GM19239 (cell line): ENCODE data around the gene CACNA2D3.

ENCODE experiments used
- DNase-seq: peaks from one replicate; pipeline ENCODE4 v3.0.0; 2011; ENCODE audit warnings: low spot score; ENCODE audit not compliant: insufficient read length
- FAIRE-seq: peaks from 2 replicates; lab custom pipeline; 2011; peaks lifted over from hg19 to GRCh38; lab: Jason Lieb, UNC

Gene CACNA2D3

GRCh38 chr3:54685213-54685612 lies 562.9 kb downstream of the CACNA2D3 start:
- FAIRE-seq = no peak
- DNase-seq = no peak

DNA sequence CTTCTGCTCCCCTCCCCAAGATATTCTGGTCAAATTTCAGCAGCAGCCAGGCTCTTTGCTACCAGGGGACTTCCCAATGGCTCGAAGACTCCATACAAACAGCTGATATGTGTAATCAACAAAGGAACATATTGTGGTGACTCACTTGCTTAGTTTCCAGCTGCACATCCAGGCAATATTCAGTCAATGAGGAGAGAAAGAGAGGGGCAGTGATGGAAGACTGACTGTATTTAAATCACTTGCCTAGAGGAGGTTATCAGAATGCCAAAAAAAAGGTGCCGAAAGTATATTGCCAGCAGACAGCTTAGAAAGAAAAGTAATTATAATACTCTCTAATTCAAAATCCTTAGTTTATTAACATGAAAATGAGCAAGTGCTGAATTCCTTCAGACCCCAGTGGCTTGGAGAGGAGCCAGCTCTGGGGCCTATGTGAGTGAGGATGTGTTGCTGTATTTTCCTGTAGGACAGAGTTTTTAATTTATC lies 569.0 kb downstream of the CACNA2D3 start:
- no peak for FAIRE-seq
- DNase-seq = no peak

GRCh38 chr3:54696313-54696712 lies 574.0 kb downstream of the CACNA2D3 start:
- FAIRE-seq = no peak
- no peak for DNase-seq

- no peak for DNase-seq
- no peak for FAIRE-seq
These were observed 575.7 kb downstream of the CACNA2D3 start for GRCh38 chr3:54698054-54698453.

- DNase-seq (no peak), FAIRE-seq (no peak)
These were observed 581.6 kb downstream of the CACNA2D3 start for GRCh38 chr3:54703923-54704322.

DNA sequence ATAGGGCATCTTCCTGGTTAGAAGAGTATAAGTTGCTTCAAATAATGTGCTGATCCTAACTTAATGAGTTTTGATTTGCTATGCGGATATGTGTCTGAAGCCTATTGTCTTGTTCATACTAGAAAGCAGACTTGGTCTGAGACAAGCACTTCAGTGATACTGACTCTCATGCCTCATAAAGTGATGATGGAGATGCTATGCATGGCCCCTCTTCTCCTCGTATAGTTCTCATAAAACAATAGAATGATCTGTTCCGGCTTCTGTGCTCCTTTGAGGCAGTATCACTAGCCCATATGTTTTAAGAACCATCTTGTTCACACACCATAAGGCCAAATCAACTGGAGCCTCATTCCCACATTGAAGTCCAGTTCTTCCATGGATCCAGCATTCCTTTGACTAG lies 583.4 kb downstream of the CACNA2D3 start:
- FAIRE-seq (no peak), DNase-seq (no peak)

DNA sequence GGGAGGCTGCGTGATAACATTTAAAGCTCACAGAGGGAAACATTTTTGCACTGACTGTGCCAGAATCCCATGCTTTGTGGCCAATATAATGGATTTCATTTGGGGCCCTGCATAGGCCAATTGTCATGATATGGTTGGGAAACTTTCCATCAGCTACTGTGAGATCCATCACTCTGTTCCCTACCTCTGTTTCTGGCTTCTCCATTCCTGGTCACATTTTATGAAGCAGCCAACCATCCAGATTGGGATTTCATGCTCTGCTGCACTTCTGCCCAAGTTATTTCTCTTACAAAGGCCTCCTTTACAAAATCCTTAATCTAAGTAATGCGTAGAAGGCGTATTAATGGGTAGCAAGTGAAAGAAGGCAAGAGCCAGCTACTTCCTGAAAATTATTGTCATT lies 584.4 kb downstream of the CACNA2D3 start:
- FAIRE-seq (no peak), DNase-seq (no peak)

DNA sequence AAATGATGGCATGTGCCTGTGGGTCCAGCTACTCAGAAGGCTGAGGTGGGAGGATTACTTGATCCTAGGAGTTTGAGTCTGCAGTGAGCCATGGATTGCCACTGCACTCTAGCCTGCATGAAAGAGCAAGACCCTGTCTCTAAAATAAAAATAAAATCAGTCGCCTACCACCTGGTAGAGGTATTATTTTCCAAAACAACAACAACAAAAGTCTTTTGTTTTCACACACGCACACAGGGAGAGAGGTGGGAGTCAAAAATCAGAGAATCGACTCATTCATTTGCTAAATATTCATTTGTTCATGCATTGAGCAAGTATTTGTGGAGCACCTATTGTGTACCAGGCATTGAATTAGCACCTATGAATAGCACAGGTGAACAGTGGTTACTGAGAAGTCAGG lies 587.4 kb downstream of the CACNA2D3 start:
- DNase-seq = no peak
- no peak for FAIRE-seq

- FAIRE-seq = no peak
These were observed 588.6 kb downstream of the CACNA2D3 start for GRCh38 chr3:54710954-54711353.

GRCh38 chr3:54712539-54712938 lies 590.2 kb downstream of the CACNA2D3 start:
- FAIRE-seq (no peak), DNase-seq (no peak)

More at GRCh38 chr3:54710954-54711353, 588.6 kb downstream of the CACNA2D3 start:
- DNase-seq = no peak

GRCh38 chr3:54713031-54713430 lies 590.7 kb downstream of the CACNA2D3 start:
- FAIRE-seq (no peak), DNase-seq (no peak)

DNA sequence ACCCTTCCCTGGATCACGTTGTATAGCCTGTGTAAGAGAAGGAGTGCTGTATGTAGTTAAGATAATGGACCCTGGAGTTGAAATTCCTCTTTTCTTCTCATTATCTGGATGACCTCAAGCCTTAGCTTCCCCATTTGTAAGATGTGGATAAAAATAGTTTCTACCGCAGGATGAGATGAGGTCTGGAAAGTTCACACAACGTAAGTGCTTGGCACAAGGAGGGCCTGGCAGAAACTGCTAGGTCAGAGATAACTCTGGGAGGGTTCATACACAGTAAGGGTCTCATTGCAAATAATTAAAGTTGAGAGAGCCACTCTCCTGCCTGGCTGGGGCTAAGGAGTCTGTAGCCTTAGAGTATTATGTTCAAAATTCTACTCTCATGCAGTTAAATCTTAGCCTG lies 591.1 kb downstream of the CACNA2D3 start:
- FAIRE-seq = no peak
- DNase-seq = no peak

- DNase-seq = no peak
- no peak for FAIRE-seq
These were observed 591.7 kb downstream of the CACNA2D3 start for GRCh38 chr3:54714035-54714434.

DNA sequence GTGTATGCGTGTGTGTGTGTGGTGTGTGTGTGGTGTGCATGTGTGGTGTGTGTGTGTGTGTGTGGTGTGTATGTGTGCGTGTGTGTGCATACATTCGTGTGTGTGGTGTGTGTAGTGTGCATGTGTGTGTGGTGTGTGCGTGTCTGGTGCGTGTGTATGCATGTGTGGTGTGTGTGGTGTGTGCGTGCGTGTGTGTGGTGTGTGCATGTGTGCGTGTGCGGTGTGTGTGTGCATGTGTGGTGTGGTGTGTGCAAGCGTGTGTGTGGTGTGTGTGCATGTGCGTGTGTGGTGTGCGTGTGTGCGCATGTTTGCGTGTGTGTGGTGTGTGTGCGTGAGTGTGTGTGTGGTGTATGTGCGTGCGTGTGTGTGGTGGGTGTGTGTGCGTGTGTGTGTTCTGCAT lies 595.2 kb downstream of the CACNA2D3 start:
- FAIRE-seq (no peak), DNase-seq (no peak)

DNA sequence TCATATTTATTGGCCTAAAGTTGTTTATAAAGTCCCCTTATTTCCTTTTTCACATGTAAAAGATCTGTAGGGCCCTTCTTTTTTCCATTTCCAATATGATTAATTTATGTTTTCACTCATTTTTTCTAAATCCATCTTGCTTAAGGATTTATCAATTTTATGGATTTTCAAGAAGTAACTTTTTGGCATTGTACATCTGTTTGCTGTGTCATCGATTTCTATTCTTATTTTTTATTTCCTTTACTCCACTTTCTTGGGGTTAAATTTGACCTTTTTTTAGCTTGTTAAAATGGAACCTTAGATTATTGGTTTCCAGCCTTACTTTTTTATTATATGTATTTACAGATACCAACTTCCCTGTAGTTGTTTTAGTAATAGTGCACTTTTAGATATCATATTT lies 597.6 kb downstream of the CACNA2D3 start:
- DNase-seq = no peak
- FAIRE-seq = no peak

- FAIRE-seq (no peak), DNase-seq (no peak)
These were observed 598.3 kb downstream of the CACNA2D3 start for GRCh38 chr3:54720604-54721003.

- FAIRE-seq = no peak
- DNase-seq = no peak
These were observed 609.5 kb downstream of the CACNA2D3 start for GRCh38 chr3:54731732-54732445.

DNA sequence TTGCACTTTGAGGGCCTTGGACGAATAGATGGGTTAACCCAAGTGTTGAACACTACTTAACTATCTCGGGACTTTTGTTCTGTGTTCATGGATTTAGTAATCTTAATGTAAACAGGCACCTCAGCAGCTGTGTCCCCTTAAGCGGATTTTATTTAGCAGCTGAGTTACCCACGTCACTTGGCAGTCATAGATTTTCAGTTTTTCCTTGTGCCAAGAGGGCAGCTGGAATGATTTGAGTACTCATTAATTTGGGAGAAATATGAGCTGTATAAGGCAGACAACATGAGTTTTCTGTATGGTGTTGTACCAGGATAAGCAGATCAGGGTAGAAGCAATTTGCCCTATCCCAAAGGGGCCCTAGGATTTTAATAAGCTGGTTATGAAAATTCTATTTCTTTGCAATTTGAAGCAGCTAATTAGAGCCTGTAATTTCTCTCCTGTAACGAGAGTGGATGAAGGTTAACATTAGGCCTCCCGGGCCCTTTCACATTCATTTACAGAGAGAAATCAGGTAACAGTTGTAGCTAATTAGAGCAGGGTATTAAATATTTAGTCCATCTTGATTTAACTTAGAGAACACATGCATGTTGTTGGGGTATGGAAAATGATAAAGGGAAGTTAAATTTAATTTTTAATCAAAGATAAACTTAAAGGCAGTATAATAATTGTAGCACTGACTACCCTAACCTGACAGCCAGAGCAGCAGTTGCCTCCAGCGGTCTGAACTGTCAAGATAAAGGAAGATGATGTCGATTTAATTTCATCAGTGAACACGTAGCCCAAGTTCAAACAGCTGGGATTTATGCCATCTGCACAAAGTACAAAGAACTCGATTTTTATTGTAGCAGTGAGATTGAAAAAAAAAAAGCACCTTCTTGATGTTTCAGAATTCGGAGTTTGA lies 611.0 kb downstream of the CACNA2D3 start:
- no peak for FAIRE-seq
- DNase-seq = no peak

- no peak for DNase-seq
- no peak for FAIRE-seq
These were observed 614.1 kb downstream of the CACNA2D3 start for GRCh38 chr3:54736459-54736858.

GRCh38 chr3:54743755-54744154 lies 621.4 kb downstream of the CACNA2D3 start:
- FAIRE-seq = no peak
- DNase-seq = no peak

DNA sequence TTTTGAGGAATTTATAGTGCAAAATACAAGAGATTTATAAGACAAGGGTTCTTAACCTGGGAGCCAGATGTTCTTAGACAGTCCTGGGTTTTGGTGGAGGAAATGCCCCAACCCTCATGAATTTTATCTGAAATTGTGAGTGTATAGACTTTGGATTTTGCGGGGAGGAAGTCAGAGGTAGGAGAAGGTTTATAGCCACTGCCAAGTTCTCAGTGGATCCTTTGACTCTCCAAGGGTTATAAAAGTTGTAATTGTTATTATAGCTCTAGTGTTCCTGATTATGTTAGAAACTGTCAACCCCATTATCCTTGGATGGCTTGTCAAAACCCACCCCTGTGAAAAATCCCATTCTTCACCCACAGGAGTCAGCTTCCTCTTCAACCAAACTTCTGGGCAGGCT lies 621.9 kb downstream of the CACNA2D3 start:
- FAIRE-seq = no peak
- DNase-seq = no peak
